Thoracic aorta (tissue), 2 donors: Measurements from ENCODE around the gene SNX8. TPM values are rescaled to one million over a fixed set of nuclear protein-coding genes. Genes with fewer than 3 reads are reported as not detected.
"Not testable (repeated sequence)": the region's sequence is repeated elsewhere in the genome, so short reads cannot be mapped to it uniquely, and the experiment has no call there.

Experiments used
- ATAC-seq: fragments of 150-250 bp; one replicate; pipeline ENCODE4 v1.8.0; 2017; ENCODE audit warnings: low read depth; ENCODE audit not compliant: insufficient number of reproducible peaks, low FRiP score
- DNase-seq: peaks from one replicate; pipeline ENCODE4 v3.0.0-alpha.2; 2020; ENCODE audit warnings: low spot score
- H3K27ac ChIP-seq, 2 donors: fragments of 200-600 bp; sonication (generic); 1 replicate in 1 of 2; 2 replicates in 1 of 2; pipeline ENCODE4 v1.5.1; 2016; ENCODE audit warnings: mild to moderate bottlenecking in 2 of 2, moderate library complexity in 2 of 2
- H3K27me3 ChIP-seq: fragments of 200-600 bp; sonication (generic); replicated peaks from 2 replicates; pipeline ENCODE4 v1.6.0; 2016; ENCODE audit warnings: mild to moderate bottlenecking; ENCODE audit not compliant: insufficient read depth
- H3K36me3 ChIP-seq: fragments of 200-600 bp; sonication (generic); one replicate; pipeline ENCODE4 v1.5.1; 2016
- H3K4me1 ChIP-seq, 2 donors: fragments of 200-600 bp; sonication (generic); 1 replicate in 1 of 2; 2 replicates in 1 of 2; pipeline versions ENCODE4 v1.5.1 to v1.6.0; 2016; ENCODE audit warnings: low read depth in 2 of 2, mild to moderate bottlenecking in 1 of 2; ENCODE audit not compliant: control insufficient read depth in 1 of 2
- H3K4me3 ChIP-seq: fragments of 200-600 bp; sonication (generic); 2 replicates; pipeline ENCODE4 v1.5.1; 2016; ENCODE audit warnings: mild to moderate bottlenecking
- H3K9me3 ChIP-seq: fragments of 200-600 bp; sonication (generic); 2 replicates; pipeline ENCODE4 v1.5.1; 2016
- CTCF ChIP-seq: fragments of 200-600 bp; sonication (generic); IDR thresholded peaks from one replicate; pipeline ENCODE4 v1.5.1; 2019; ENCODE audit warnings: antibody characterized with exemption
- total RNA-seq, 2 donors: library from RNA; depleted of rRNA; stranded (reverse); fragments of >200 nt; gene quantifications; one replicate each; pipeline versions ENCODE4 v1.1.0 to v1.2.3, GENCODE V29; 2016

Gene SNX8
- total RNA-seq, 2 donors from 2014 or later: 6.5 to 29.6 TPM

- H3K27ac ChIP-seq: peak overlapping the region in 1 of 2 donors; percentile 26
- TF ChIP-seq CTCF: no peak
- ATAC-seq (no peak), DNase-seq (no peak)
- H3K4me3 ChIP-seq: no peak overlapping the region
- H3K4me1 ChIP-seq: no peaks in the 10 kb centered on the region
- H3K27me3 ChIP-seq: no peaks in the 10 kb centered on the region
- H3K36me3 ChIP-seq: no peaks in the 10 kb centered on the region
- no peaks in the 10 kb centered on the region for H3K9me3 ChIP-seq
Measured at GRCh38 chr7:2325162-2325561, 10.9 kb upstream of the SNX8 start.

- Histone ChIP-seq H3K4me1 (no peaks in the 10 kb centered on the region), H3K27ac (no peak overlapping the region), H3K4me3 (no peak overlapping the region), H3K9me3 (no peaks in the 10 kb centered on the region), H3K27me3 (no peaks in the 10 kb centered on the region), H3K36me3 (no peaks in the 10 kb centered on the region)
- no peak for TF ChIP-seq CTCF
- no peak for DNase-seq
- ATAC-seq: no peak
Measured at GRCh38 chr7:2321020-2321419, 6.8 kb upstream of the SNX8 start.

GRCh38 chr7:2317556-2318293 lies 3.5 kb upstream of the SNX8 start:
- no peak overlapping the region for H3K27ac ChIP-seq
- ATAC-seq (no peak), DNase-seq (no peak)
- H3K4me1 ChIP-seq: peaks cover 6 to 8% of the 10 kb centered on the region in 2 donors
- H3K9me3 ChIP-seq: no peaks in the 10 kb centered on the region
- H3K36me3 ChIP-seq: no peaks in the 10 kb centered on the region
- H3K27me3 ChIP-seq: no peaks in the 10 kb centered on the region
- H3K4me3 ChIP-seq: no peak overlapping the region
- no peak for TF ChIP-seq CTCF

GRCh38 chr7:2316578-2316977 lies 2.3 kb upstream of the SNX8 start:
- no peak for DNase-seq
- Histone ChIP-seq H3K27me3 (no peaks in the 10 kb centered on the region), H3K36me3 (no peaks in the 10 kb centered on the region), H3K4me3 (no peak overlapping the region), H3K4me1 (peaks cover 6 to 8% of the 10 kb centered on the region in 2 donors), H3K27ac (no peak overlapping the region), H3K9me3 (no peaks in the 10 kb centered on the region)
- no peak for ATAC-seq
- TF ChIP-seq CTCF: no peak

GRCh38 chr7:2315787-2316186 lies 1.5 kb upstream of the SNX8 start:
- no peak overlapping the region for H3K27ac ChIP-seq
- TF ChIP-seq CTCF: no peak
- no peak overlapping the region for H3K4me3 ChIP-seq
- H3K36me3 ChIP-seq: no peaks in the 10 kb centered on the region
- H3K4me1 ChIP-seq: peaks cover 6 to 8% of the 10 kb centered on the region in 2 donors
- H3K9me3 ChIP-seq: no peaks in the 10 kb centered on the region
- ATAC-seq: no peak
- H3K27me3 ChIP-seq: no peaks in the 10 kb centered on the region
- DNase-seq: no peak

- not testable (repeated sequence) for DNase-seq, H3K9me3 ChIP-seq, H3K27me3 ChIP-seq, H3K4me1 ChIP-seq, H3K36me3 ChIP-seq, ATAC-seq, H3K27ac ChIP-seq
- peak overlapping the region; percentile 98 for H3K4me3 ChIP-seq
Measured at GRCh38 chr7:2314956-2315530, 802 bp upstream of the SNX8 start.
